Effector CD4-positive, alpha-beta T cell (primary cell): ENCODE measurements around the gene OR10AD1.
"Not testable (repeated sequence)": the region's sequence is repeated elsewhere in the genome, so short reads cannot be mapped to it uniquely, and the experiment has no call there.

Experiments
- DNase-seq: peaks from one replicate; pipeline ENCODE4 v3.0.0-alpha.2; 2020

Gene OR10AD1

GRCh38 chr12:48157889-48158370, 45.2 kb downstream of the OR10AD1 start:
- no peak for DNase-seq

- peak; percentile 99 for DNase-seq
Measured at GRCh38 chr12:48157018-48157888, 45.8 kb downstream of the OR10AD1 start, which contains the start of gene ASB8. Gene ASB8 (minus strand): TSS chr12:48157515. CDS start chr12:48153496, 4,019 bp downstream.

- no peak for DNase-seq
Measured at GRCh38 chr12:48156652-48157017, 46.5 kb downstream of the OR10AD1 start.

- DNase-seq: not testable (repeated sequence)
Measured at GRCh38 chr12:48155786-48156185, 47.3 kb downstream of the OR10AD1 start.
